HAP-1 (cell line): ENCODE data around the gene ANKRD55.
A peak's percentile ranks its signal among the peaks of the same experiment; 100 is the strongest.
"Not testable (repeated sequence)": the region's sequence is repeated elsewhere in the genome, so short reads cannot be mapped to it uniquely, and the experiment has no call there.

Experiments
- DNase-seq, 2 experiments: peaks; one replicate each; pipeline ENCODE4 v3.0.0-alpha.2; 2016 to 2020; ENCODE audit warnings: low spot score in 2 of 2
- H3K27me3 ChIP-seq: fragments of 250-450 bp; sonication (Bioruptor Pico); 2 replicates; pipeline ENCODE4 v1.5.1; 2020; ENCODE audit warnings: low read depth, mild to moderate bottlenecking, moderate library complexity
- H3K36me3 ChIP-seq: fragments of 250-450 bp; sonication (Bioruptor Pico); replicated peaks from 2 replicates; pipeline ENCODE4 v1.5.1; 2020; ENCODE audit warnings: mild to moderate bottlenecking
- H3K4me1 ChIP-seq: fragments of 250-450 bp; sonication (Bioruptor Pico); 2 replicates; pipeline ENCODE4 v1.5.1; 2020; ENCODE audit warnings: mild to moderate bottlenecking
- H3K4me3 ChIP-seq: fragments of 250-450 bp; sonication (Bioruptor Pico); 2 replicates; pipeline ENCODE4 v1.5.1; 2020; ENCODE audit warnings: mild to moderate bottlenecking, moderate library complexity
- H3K9me3 ChIP-seq: fragments of 250-450 bp; sonication (Bioruptor Pico); 2 replicates; pipeline ENCODE4 v1.5.1; 2020; ENCODE audit warnings: mild to moderate bottlenecking, moderate library complexity
- in situ Hi-C: fragments of 300-500 bp; cut with MboI; formaldehyde crosslinking; loops from 3 replicates; pipeline ENCODE4 v1.14.3; 2020; ENCODE audit warnings: low sequenced_read_pairs, inconsistent platforms, mixed read lengths

Gene ANKRD55

DNA sequence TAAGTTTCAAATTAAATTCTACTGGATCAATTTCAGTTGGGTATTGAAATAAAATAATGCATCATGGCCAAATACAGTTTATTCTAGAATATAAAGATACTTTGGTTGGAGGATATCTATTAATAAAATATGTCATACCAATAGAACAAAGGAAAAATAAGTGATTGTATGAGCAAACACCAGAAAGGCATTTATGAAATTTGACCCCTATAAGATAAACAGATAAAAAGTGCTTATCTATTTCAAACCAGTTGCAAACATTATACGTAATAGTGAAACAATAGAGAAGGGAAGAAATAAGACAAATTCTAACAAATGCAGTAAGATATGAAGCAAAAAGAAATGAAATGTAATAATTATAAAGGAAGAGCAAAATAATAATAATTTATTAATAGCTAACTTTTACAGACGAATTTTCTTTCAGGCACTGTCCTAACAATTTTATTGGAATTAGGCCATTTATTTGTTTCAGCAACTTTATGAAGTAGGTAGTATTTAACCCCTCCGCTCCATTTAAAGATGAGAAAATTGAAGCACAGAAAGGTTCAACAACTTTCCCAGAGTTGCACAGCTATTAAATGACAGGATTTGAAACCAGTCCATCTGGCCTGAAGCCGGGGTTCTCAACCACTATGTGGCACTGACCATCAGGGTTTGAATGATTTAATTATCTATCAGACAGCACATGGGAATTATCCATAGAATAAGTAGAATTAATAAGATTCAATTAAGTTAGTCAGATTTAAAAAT, 20.8 kb downstream of the ANKRD55 start:
- Histone ChIP-seq H3K4me3 (no peak overlapping the region), H3K27me3 (no peaks in the 10 kb centered on the region), H3K9me3 (peaks cover 4% of the 10 kb centered on the region; the same call in 1 of the 2 replicates), H3K36me3 (no peaks in the 10 kb centered on the region), H3K4me1 (no peaks in the 10 kb centered on the region)
- DNase-seq, result no peak
- in situ Hi-C loops, result no loop called here

DNA sequence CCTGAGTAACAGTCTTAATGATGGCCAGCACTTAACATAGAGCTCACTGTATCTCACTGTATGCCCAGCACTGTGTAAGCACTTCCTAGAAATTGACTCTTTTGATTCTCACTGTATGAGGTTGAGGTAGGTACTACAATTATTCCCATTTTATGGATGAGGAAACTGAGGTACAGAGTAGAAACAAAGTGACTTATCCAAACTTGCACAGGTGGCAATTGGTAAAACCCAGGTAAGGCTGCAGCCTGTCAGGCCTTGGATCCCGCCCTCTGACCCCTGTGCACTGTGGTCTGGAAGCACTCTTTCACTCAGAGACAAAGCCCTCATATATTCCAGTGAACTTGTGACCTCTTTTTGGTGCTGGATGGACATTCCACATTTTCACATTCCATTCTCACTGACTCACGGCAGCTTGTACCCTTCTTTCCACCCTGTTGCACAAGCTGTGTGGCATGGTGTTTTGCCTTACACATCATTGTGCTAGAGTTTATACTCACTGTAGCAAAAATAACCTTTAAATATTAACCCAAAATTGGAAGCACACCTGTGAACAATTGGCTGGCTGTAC, 21.7 kb downstream of the ANKRD55 start:
- Histone ChIP-seq H3K4me1 (no peaks in the 10 kb centered on the region), H3K9me3 (no peaks in the 10 kb centered on the region), H3K4me3 (no peak overlapping the region), H3K27me3 (no peaks in the 10 kb centered on the region), H3K36me3 (no peaks in the 10 kb centered on the region)
- in situ Hi-C loops, result no loop called here
- DNase-seq, result no peak

- Histone ChIP-seq H3K4me1 (no peaks in the 10 kb centered on the region), H3K4me3 (no peak overlapping the region), H3K36me3 (no peaks in the 10 kb centered on the region), H3K9me3 (no peaks in the 10 kb centered on the region), H3K27me3 (no peaks in the 10 kb centered on the region)
- in situ Hi-C loops, result loop anchor here (10.0 kb wide), 1 partner anchor 274 kb away; no protein-coding TSS in a partner anchor
- no peak for DNase-seq
Measured at GRCh38 chr5:56208681-56209080, 24.4 kb downstream of the ANKRD55 start.

GRCh38 chr5:56207537-56207936, 25.6 kb downstream of the ANKRD55 start:
- H3K9me3 ChIP-seq, result no peaks in the 10 kb centered on the region
- no peak for DNase-seq
- in situ Hi-C loops, result loop anchor here (10.0 kb wide), 1 partner anchor 273 kb away; no protein-coding TSS in a partner anchor

DNA sequence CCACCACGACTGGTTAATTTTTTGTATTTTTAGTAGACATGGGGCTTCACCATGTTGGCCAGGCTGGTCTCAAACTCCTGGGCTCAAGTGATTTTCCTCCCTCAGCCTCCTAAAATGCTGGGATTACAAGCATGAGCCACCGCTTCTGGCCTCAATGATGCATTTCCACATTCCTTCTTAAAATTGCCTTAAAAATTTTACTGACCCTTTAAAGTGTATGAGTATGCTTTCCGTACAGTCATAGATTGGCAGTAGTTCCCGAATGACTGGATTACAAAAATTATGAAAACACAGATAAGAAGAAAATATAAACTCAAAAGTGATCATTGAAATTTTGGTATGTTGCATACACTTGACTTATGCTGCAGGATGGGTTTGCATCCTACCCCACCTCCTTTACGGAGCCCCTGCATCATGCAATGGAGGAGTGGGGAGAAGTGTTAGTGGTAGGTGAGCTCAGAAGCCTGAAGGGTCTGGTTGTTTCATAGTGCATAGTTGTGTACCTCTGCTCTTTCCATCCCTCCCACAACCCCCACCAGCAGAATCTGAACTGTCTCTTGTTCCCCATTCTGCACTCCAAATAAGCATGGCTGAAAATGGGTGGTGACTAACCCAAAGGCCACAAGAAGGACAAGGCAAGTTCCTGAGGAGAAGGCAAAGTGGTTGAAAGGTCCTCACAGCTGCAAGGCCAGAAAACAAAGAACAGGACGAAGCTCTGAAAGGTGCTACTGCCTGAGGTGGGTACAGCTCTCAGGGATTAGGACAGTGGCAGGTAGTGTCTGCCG, 26.8 kb downstream of the ANKRD55 start:
- H3K9me3 ChIP-seq, result no peaks in the 10 kb centered on the region
- no peaks in the 10 kb centered on the region for H3K27me3 ChIP-seq
- DNase-seq, result no peak
- no peaks in the 10 kb centered on the region for H3K36me3 ChIP-seq
- H3K4me3 ChIP-seq, result no peak overlapping the region
- no peaks in the 10 kb centered on the region for H3K4me1 ChIP-seq
- in situ Hi-C loops, result loop anchor here (10.0 kb wide), 1 partner anchor 272 kb away; no protein-coding TSS in a partner anchor

More at GRCh38 chr5:56207537-56207936, 25.6 kb downstream of the ANKRD55 start:
- Histone ChIP-seq H3K36me3 (no peaks in the 10 kb centered on the region), H3K27me3 (no peaks in the 10 kb centered on the region), H3K4me1 (no peaks in the 10 kb centered on the region), H3K4me3 (no peak overlapping the region)

- H3K4me1 ChIP-seq, H3K9me3 ChIP-seq, H3K27me3 ChIP-seq, H3K4me3 ChIP-seq, H3K36me3 ChIP-seq, DNase-seq: not testable (repeated sequence)
- in situ Hi-C loops, result loop anchor here (10.0 kb wide), 1 partner anchor 269 kb away; no protein-coding TSS in a partner anchor
Measured at GRCh38 chr5:56203936-56204335, 29.2 kb downstream of the ANKRD55 start.

GRCh38 chr5:56202483-56202882, 30.6 kb downstream of the ANKRD55 start:
- Histone ChIP-seq H3K9me3 (no peaks in the 10 kb centered on the region), H3K27me3 (no peaks in the 10 kb centered on the region), H3K4me3 (no peak overlapping the region), H3K4me1 (no peaks in the 10 kb centered on the region), H3K36me3 (no peaks in the 10 kb centered on the region)
- DNase-seq, result no peak
- in situ Hi-C loops, result loop anchor here (10.0 kb wide), 1 partner anchor 268 kb away; no protein-coding TSS in a partner anchor

- in situ Hi-C loops, result loop anchor here (10.0 kb wide), 1 partner anchor 267 kb away; no protein-coding TSS in a partner anchor
- H3K9me3 ChIP-seq, H3K27me3 ChIP-seq, H3K4me1 ChIP-seq, DNase-seq, H3K36me3 ChIP-seq, H3K4me3 ChIP-seq: not testable (repeated sequence)
Measured at GRCh38 chr5:56201762-56202261, 31.3 kb downstream of the ANKRD55 start.

GRCh38 chr5:56200971-56201666, 32.0 kb downstream of the ANKRD55 start:
- in situ Hi-C loops, result loop anchor here (10.0 kb wide), 1 partner anchor 266 kb away; no protein-coding TSS in a partner anchor
- peak; percentile 47 to 68 for DNase-seq

GRCh38 chr5:56195016-56195415, 38.1 kb downstream of the ANKRD55 start:
- in situ Hi-C loops, result no loop called here
- Histone ChIP-seq H3K4me3 (no peak overlapping the region), H3K36me3 (no peaks in the 10 kb centered on the region), H3K4me1 (no peaks in the 10 kb centered on the region), H3K27me3 (no peaks in the 10 kb centered on the region), H3K9me3 (no peaks in the 10 kb centered on the region)
- DNase-seq, result no peak

More at GRCh38 chr5:56200971-56201666, 32.0 kb downstream of the ANKRD55 start:
- no peaks in the 10 kb centered on the region for H3K36me3 ChIP-seq
- no peaks in the 10 kb centered on the region for H3K27me3 ChIP-seq
- no peaks in the 10 kb centered on the region for H3K4me1 ChIP-seq
- no peaks in the 10 kb centered on the region for H3K9me3 ChIP-seq
- no peak overlapping the region for H3K4me3 ChIP-seq

- no peaks in the 10 kb centered on the region for H3K36me3 ChIP-seq
- no peaks in the 10 kb centered on the region for H3K9me3 ChIP-seq
- H3K4me3 ChIP-seq, result no peak overlapping the region
- DNase-seq, result no peak
- in situ Hi-C loops, result no loop called here
- no peaks in the 10 kb centered on the region for H3K4me1 ChIP-seq
- no peaks in the 10 kb centered on the region for H3K27me3 ChIP-seq
Measured at GRCh38 chr5:56192246-56192645, 40.9 kb downstream of the ANKRD55 start.

GRCh38 chr5:56191656-56192055, 41.5 kb downstream of the ANKRD55 start:
- H3K4me1 ChIP-seq, result no peaks in the 10 kb centered on the region
- H3K4me3 ChIP-seq, result no peak overlapping the region
- DNase-seq, result no peak
- no peaks in the 10 kb centered on the region for H3K27me3 ChIP-seq
- in situ Hi-C loops, result no loop called here
- no peaks in the 10 kb centered on the region for H3K36me3 ChIP-seq
- no peaks in the 10 kb centered on the region for H3K9me3 ChIP-seq

DNA sequence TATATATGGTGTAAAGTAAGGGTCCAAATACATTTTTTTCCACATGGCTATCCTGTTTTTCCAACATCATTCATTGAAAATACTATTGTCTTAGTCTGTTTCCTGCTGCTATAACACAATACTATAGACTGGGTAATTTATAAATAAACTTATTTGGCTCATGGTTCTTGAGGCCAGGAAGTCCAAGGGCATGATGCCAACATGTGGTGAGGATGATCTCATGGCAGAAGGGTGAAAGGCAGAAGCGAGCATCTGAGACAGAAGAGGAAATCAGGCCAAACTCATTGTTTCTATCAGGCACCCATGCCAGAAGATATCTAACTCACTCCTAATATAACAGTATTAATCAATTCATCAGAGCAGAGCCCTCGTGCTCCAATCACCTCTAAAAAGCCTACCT, 42.6 kb downstream of the ANKRD55 start:
- Histone ChIP-seq H3K27me3 (no peaks in the 10 kb centered on the region), H3K4me1 (no peaks in the 10 kb centered on the region), H3K36me3 (no peaks in the 10 kb centered on the region), H3K9me3 (no peaks in the 10 kb centered on the region), H3K4me3 (no peak overlapping the region)
- in situ Hi-C loops, result no loop called here
- DNase-seq, result no peak
